HG03060 (cell line): Measurements from ENCODE around the gene CBX6.

Source experiments
- ATAC-seq: cut with Tn5 transposase; IDR thresholded peaks from one replicate; pipeline ENCODE4 v1.9.1; 2021; ENCODE audit warnings: low read depth, moderate number of reproducible peaks; ENCODE audit not compliant: unreplicated experiment

CBX6 gene

GRCh38 chr22:38874529-38875222, 2.7 kb upstream of the CBX6 start:
- ATAC-seq = no peak

- ATAC-seq = no peak
Observed at GRCh38 chr22:38873469-38874411, 1.7 kb upstream of the CBX6 start.

- no peak for ATAC-seq
Observed at GRCh38 chr22:38872831-38873248, 824 bp upstream of the CBX6 start.

- no peak for ATAC-seq
Observed at GRCh38 chr22:38871360-38872171, 450 bp downstream of the CBX6 start.

- ATAC-seq = no peak
Observed at GRCh38 chr22:38870791-38871359, 1.1 kb downstream of the CBX6 start.

GRCh38 chr22:38870312-38870741, 1.7 kb downstream of the CBX6 start:
- ATAC-seq = no peak

- ATAC-seq = no peak
Observed at GRCh38 chr22:38869663-38870062, 2.4 kb downstream of the CBX6 start.

- no peak for ATAC-seq
Observed at GRCh38 chr22:38868886-38869381, 3.1 kb downstream of the CBX6 start.

GRCh38 chr22:38868286-38868721, 3.7 kb downstream of the CBX6 start:
- no peak for ATAC-seq

- no peak for ATAC-seq
Observed at GRCh38 chr22:38867471-38868285, 4.3 kb downstream of the CBX6 start.

GRCh38 chr22:38867124-38867455, 4.9 kb downstream of the CBX6 start:
- no peak for ATAC-seq

GRCh38 chr22:38866399-38867123, 5.5 kb downstream of the CBX6 start:
- no peak for ATAC-seq

GRCh38 chr22:38866024-38866398, 6.0 kb downstream of the CBX6 start:
- no peak for ATAC-seq

GRCh38 chr22:38865201-38866023, 6.6 kb downstream of the CBX6 start:
- no peak for ATAC-seq

GRCh38 chr22:38864361-38865191, 7.4 kb downstream of the CBX6 start:
- no peak for ATAC-seq

GRCh38 chr22:38863531-38864131, 8.4 kb downstream of the CBX6 start:
- ATAC-seq = no peak
